Heart left ventricle (tissue), 16 donors: ENCODE measurements around the gene HDAC8. TPM values are rescaled to one million over a fixed set of nuclear protein-coding genes. Genes with fewer than 3 reads are reported as not detected.

ENCODE experiments used
- ATAC-seq, 4 donors: fragments of 200-7000 bp; cut with Tn5 transposase; one replicate each; pipeline ENCODE4 v1.9.1; 2020 to 2022; ENCODE audit warnings: moderate library complexity in 4 of 4, mild to moderate bottlenecking in 3 of 4, moderate number of reproducible peaks in 1 of 4
- DNase-seq, 5 donors: peaks; one replicate each; pipeline ENCODE4 v3.0.0-alpha.2; 2020
- H3K27ac ChIP-seq, 12 donors: fragments of 200-600 bp; sonication (generic) in 4 of 12; one replicate each; pipeline versions ENCODE4 v1.5.0 to v1.8.0; 2016 to 2022; ENCODE audit warnings: mild to moderate bottlenecking in 2 of 12
- H3K27me3 ChIP-seq, 9 donors: fragments of 200-600 bp; sonication (generic) in 2 of 9; one replicate each; pipeline versions ENCODE4 v1.5.1 to v1.8.0; 2016 to 2022; ENCODE audit warnings: mild to moderate bottlenecking in 3 of 9
- H3K36me3 ChIP-seq, 9 donors: fragments of 200-600 bp; sonication (generic) in 2 of 9; one replicate each; pipeline versions ENCODE4 v1.5.0 to v1.8.0; 2018 to 2022; ENCODE audit warnings: mild to moderate bottlenecking in 2 of 9
- H3K4me1 ChIP-seq, 12 donors: fragments of 200-600 bp; sonication (generic) in 4 of 12; one replicate each; pipeline versions ENCODE4 v1.5.0 to v1.8.0; 2016 to 2022; ENCODE audit warnings: mild to moderate bottlenecking in 3 of 12
- H3K4me3 ChIP-seq, 12 donors: fragments of 200-600 bp; sonication (generic) in 4 of 12; one replicate each; pipeline versions ENCODE4 v1.5.0 to v1.8.0; 2017 to 2022; ENCODE audit warnings: mild to moderate bottlenecking in 9 of 12, moderate library complexity in 4 of 12
- H3K9me3 ChIP-seq, 12 donors: fragments of 200-600 bp; sonication (generic) in 4 of 12; one replicate each; pipeline versions ENCODE4 v1.5.0 to v1.8.0; 2016 to 2022; ENCODE audit warnings: mild to moderate bottlenecking in 1 of 12
- POLR2A ChIP-seq, 2 donors: fragments of 450-650 bp; IDR thresholded peaks; one replicate each; pipeline ENCODE4 v1.6.1; 2017; ENCODE audit warnings: antibody characterized with exemption in 2 of 2, mild to moderate bottlenecking in 2 of 2, moderate library complexity in 2 of 2
- WGBS, 4 donors: extraction: QIAGEN DNeasy Blood & Tissue Kit in 2 of 4; methylation state at CpG; one replicate each; pipeline versions ENCODE4 v1.1.5 to v1.1.7; 2013 to 2018; 5-methylcytosine and 5-hydroxymethylcytosine counted together
- intact Hi-C, 10 donors: fragments of 100-400 bp; cut with DNase I; formaldehyde crosslinking; loops; one replicate each; pipeline versions ENCODE4 v1.11.1 to v1.14.2; 2022
- polyA plus RNA-seq, 2 donors: library from polyadenylated mRNA; stranded (reverse); fragments of 200-250 nt; gene quantifications; one replicate each; pipeline ENCODE4 v1.2.3, GENCODE V29; 2013
- total RNA-seq, 9 donors: library from RNA; depleted of rRNA in 2 of 9; stranded (reverse); fragments of >200 nt in 2 of 9; fragmentation: NEBNext Ultra II Directional in 3 of 9; extraction: Animal tissue kit (Norgen Biotek cat#: 25700) in 3 of 9; gene quantifications; one replicate each; pipeline versions ENCODE4 v1.1.0 to v1.2.4, GENCODE V29; 2016 to 2023
- TF ChIP-seq, protein P1 (sequence below), 12 donors: fragments of 200-600 bp; sonication (generic) in 4 of 12; IDR thresholded peaks; one replicate each; pipeline versions ENCODE4 v1.5.0 to v1.8.0; 2018 to 2022; ENCODE audit warnings: antibody characterized with exemption in 12 of 12, mild to moderate bottlenecking in 5 of 12
- donor health status: ischemic (EF 13 %, LVEDD 7.1; RV severe dilation, severe dysfunction).
- donor health status: healthy with polysubstance abuse.
- donor health status: DM: no; HTN: yes; CAD: no.
- donor health status: DM: no; HTN: no; CAD: no.
- donor health status: ischemic (EF 25% LVEDD 6.9; RV normal size, moderate dysfunction).
- donor health status: ischemic (EF 25% LVEDD 5.7; RV mildly dilated, moderate dysfunction).
- donor health status: healthy.
- donor health status: DM: yes; HTN: yes; CAD: no.
- donor health status: ischemic (EF 35%, LVEDD 5.7; RV mildly dilated, moderate dysfunction).
- donor health status: nonischemic (EF 11% LVEDD 7.7; RV severe dilation, severe dysfunction).
- donor health status: DM: yes; HTN: yes; CAD: no.
- donor health status: PGD.
- donor health status: ischemic (EF 29% LVEDD 5.4; RV normal size, mild dysfunction).
- donor health status: nonischemic (EF 23%, LVEDD 6.1; RV moderate dilation, normal function).

The HDAC8 gene
- total and polyA plus RNA-seq, 11 donors, result 16.1 to 28.1 (median 18.6) TPM

GRCh38 chrX:72306851-72307645 is 265.6 kb downstream of the HDAC8 start:
- Histone ChIP-seq H3K36me3 (no peaks in the 10 kb centered on the region), H3K9me3 (no peaks in the 10 kb centered on the region), H3K4me1 (peaks cover 0 to 35% (median 2%) of the 10 kb centered on the region in 12 donors), H3K27ac (no peak overlapping the region), H3K27me3 (peaks cover 0 to 97% (median 0%) of the 10 kb centered on the region in 9 donors), H3K4me3 (peak overlapping the region; percentile 24 to 71 (median 56))
- DNase-seq (peak; percentile 40 to 67 (median 49)), ATAC-seq (peak; percentile 29 to 86 (median 80))
- intact Hi-C loops, result loop anchor here in 6 of 10 donors (10.0 kb wide), 2 partner anchors 228 to 238 kb away; no protein-coding TSS in a partner anchor
- no peak for TF ChIP-seq POLR2A (IDR thresholded peaks at IDR 0.05)
- TF ChIP-seq, protein P1, sequence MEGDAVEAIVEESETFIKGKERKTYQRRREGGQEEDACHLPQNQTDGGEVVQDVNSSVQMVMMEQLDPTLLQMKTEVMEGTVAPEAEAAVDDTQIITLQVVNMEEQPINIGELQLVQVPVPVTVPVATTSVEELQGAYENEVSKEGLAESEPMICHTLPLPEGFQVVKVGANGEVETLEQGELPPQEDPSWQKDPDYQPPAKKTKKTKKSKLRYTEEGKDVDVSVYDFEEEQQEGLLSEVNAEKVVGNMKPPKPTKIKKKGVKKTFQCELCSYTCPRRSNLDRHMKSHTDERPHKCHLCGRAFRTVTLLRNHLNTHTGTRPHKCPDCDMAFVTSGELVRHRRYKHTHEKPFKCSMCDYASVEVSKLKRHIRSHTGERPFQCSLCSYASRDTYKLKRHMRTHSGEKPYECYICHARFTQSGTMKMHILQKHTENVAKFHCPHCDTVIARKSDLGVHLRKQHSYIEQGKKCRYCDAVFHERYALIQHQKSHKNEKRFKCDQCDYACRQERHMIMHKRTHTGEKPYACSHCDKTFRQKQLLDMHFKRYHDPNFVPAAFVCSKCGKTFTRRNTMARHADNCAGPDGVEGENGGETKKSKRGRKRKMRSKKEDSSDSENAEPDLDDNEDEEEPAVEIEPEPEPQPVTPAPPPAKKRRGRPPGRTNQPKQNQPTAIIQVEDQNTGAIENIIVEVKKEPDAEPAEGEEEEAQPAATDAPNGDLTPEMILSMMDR (IDR thresholded peaks at IDR 0.05), result no peak
- 1 to 10% (median 5%) methylated on average over 41 to 56 of the region's 56 CpGs for WGBS, 4 donors

- Histone ChIP-seq H3K9me3 (no peaks in the 10 kb centered on the region), H3K27me3 (peaks cover 0 to 97% (median 0%) of the 10 kb centered on the region in 9 donors), H3K4me1 (peaks cover 0 to 35% (median 2%) of the 10 kb centered on the region in 12 donors), H3K4me3 (peak overlapping the region; percentile 24 to 71 (median 56)), H3K36me3 (no peaks in the 10 kb centered on the region), H3K27ac (no peak overlapping the region)
- DNase-seq (no peak), ATAC-seq (no peak)
- TF ChIP-seq POLR2A (IDR thresholded peaks at IDR 0.05), result no peak
- TF ChIP-seq, protein P1 (IDR thresholded peaks at IDR 0.05), result no peak
- intact Hi-C loops, result loop anchor here in 6 of 10 donors (10.0 kb wide), 2 partner anchors 229 to 239 kb away; no protein-coding TSS in a partner anchor
- WGBS, 4 donors, result 0 to 8% (median 3%) methylated on average over 22 to 91 of the region's 92 CpGs
These were observed 266.4 kb downstream of the HDAC8 start for GRCh38 chrX:72306085-72306801.

GRCh38 chrX:72305286-72306084 is 267.2 kb downstream of the HDAC8 start, which contains the start of gene CITED1:
Gene CITED1, minus strand, starts transcription at chrX:72305914. Its CDS starts 3,045 bp downstream, at chrX:72302869.
- intact Hi-C loops, result loop anchor here in 6 of 10 donors (10.0 kb wide), 2 partner anchors 229 to 239 kb away; no protein-coding TSS in a partner anchor
- H3K4me1 ChIP-seq, result peaks cover 0 to 35% (median 2%) of the 10 kb centered on the region in 12 donors
- no peak for DNase-seq
- H3K4me3 ChIP-seq, result peak within 1 kb of the TSS; percentile 24 to 71 (median 56)
- no peaks in the 10 kb centered on the region for H3K9me3 ChIP-seq
- H3K27ac ChIP-seq, result no peak within 1 kb of the TSS
- TF ChIP-seq, protein P1 (IDR thresholded peaks at IDR 0.05), result no peak
- TF ChIP-seq POLR2A (IDR thresholded peaks at IDR 0.05), result no peak
- no peaks in the 10 kb centered on the region for H3K36me3 ChIP-seq
- WGBS, 4 donors, result 1 to 18% (median 6%) methylated on average over 55 to 68 of the region's 68 CpGs
- peaks cover 0 to 97% (median 0%) of the 10 kb centered on the region in 9 donors for H3K27me3 ChIP-seq
- ATAC-seq, result peak in 1 of 4 donors; percentile 13
